ENCODE results near the gene CNTN3. TPM values are rescaled to one million over a fixed set of nuclear protein-coding genes. Genes with fewer than 3 reads are reported as not detected.

CNTN3 gene
- total and polyA plus RNA-seq, 3 experiments from 2014 or later: not detected

DNA sequence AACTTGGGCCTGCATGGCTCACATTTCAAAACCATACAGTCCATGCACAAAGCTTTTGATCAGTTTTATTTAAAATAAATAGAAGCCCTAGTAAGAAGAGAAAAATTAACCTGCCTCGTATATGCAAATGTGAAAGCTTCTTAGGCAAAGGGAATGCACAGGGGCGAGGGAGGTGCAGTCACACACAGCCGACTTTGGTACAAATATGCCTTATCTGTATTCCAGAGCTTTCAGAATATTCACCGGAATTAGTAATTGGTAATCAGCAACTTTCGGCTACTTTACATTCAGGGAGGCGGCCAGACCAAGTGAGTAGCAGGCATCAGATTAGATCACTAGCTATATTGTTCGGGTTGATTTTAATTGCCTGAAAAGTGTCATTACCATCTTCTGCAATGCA is 7.5 kb downstream of the CNTN3 start:
- H3K4me1 ChIP-seq (ENCODE audit: insufficient read depth, low read length): no peaks in the 10 kb centered on the region
- no peaks in the 10 kb centered on the region for H3K36me3 ChIP-seq (ENCODE audit: insufficient read depth, low read length)
- H3K36me3 Mint-ChIP-seq: no peaks in the 10 kb centered on the region
- POLR2A ChIA-PET: no interaction called here
- no peak overlapping the region for H3K4me3 ChIP-seq (ENCODE audit: low read length)
- H3K27me3 Mint-ChIP-seq: no peaks in the 10 kb centered on the region
- no peak overlapping the region for H3K27ac Mint-ChIP-seq
- CTCF ChIA-PET: no interaction called here
- no peaks in the 10 kb centered on the region for H3K27me3 ChIP-seq (ENCODE audit: insufficient read depth, low read length, poor library complexity, severe bottlenecking)
- H3K4me3 Mint-ChIP-seq: no peak overlapping the region
- no peak for DNase-seq
- no peaks in the 10 kb centered on the region for H3K9me3 ChIP-seq (ENCODE audit: low read length)
- H3K27ac ChIP-seq (ENCODE audit: low read depth, low read length): no peak overlapping the region
- H3K9me3 Mint-ChIP-seq: peaks cover 5 to 10% (median 7%) of the 10 kb centered on the region in 5 donors
- H3K4me1 Mint-ChIP-seq: no peaks in the 10 kb centered on the region

DNA sequence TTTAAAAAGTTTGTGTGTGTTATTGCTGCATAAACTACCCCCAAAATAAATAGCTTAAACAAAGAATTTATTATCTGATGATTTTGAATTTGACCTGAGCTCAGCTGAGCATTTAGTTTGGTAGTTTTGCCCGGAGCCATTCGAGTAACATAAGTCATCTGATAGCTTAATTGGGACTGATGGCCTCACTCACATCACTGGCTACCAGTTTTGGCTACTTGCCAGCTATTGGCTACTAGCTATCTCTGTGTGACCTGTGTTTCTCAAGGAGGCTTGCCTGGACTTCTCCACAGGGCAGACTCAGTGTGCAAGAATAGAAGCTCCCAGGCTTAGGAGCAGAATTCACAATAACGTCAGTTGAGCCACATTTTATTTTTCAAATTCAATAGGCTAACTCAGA is 9.0 kb downstream of the CNTN3 start:
- Histone ChIP-seq H3K4me1 (ENCODE audit: insufficient read depth, low read length) (no peaks in the 10 kb centered on the region), H3K4me3 (ENCODE audit: low read length) (no peak overlapping the region), H3K27ac (ENCODE audit: low read depth, low read length) (no peak overlapping the region), H3K9me3 (ENCODE audit: low read length) (no peaks in the 10 kb centered on the region), H3K27me3 (ENCODE audit: insufficient read depth, low read length, poor library complexity, severe bottlenecking) (no peaks in the 10 kb centered on the region), H3K36me3 (ENCODE audit: insufficient read depth, low read length) (no peaks in the 10 kb centered on the region)
- H3K27ac Mint-ChIP-seq: no peak overlapping the region
- POLR2A ChIA-PET: no interaction called here
- no peak for DNase-seq
- CTCF ChIA-PET: no interaction called here
- peaks cover 8 to 12% (median 9%) of the 10 kb centered on the region in 5 donors for H3K9me3 Mint-ChIP-seq
- no peak overlapping the region for H3K4me3 Mint-ChIP-seq
- H3K36me3 Mint-ChIP-seq: no peaks in the 10 kb centered on the region
- H3K4me1 Mint-ChIP-seq: no peaks in the 10 kb centered on the region
- H3K27me3 Mint-ChIP-seq: no peaks in the 10 kb centered on the region

DNA sequence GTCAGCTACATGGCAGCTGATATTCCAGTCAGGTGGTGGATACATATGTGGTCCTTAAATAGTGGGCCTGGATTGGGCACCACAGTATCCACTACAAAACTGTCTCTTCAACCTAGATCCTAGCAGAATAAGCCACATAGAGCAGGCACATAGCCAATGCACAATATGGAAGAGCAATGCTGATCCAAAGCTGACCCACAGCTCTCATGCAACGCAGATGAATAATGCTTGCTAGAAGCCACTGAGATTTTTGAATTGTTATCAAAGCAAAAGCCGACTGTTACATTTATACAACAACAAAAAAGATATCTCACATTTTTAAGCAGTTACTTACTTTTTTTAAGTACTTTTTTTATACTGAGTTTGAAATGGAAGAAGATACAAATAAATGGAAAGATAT is 11.2 kb downstream of the CNTN3 start:
- no peak overlapping the region for H3K4me3 ChIP-seq (ENCODE audit: low read length)
- Mint-ChIP-seq H3K27ac (no peak overlapping the region), H3K36me3 (no peaks in the 10 kb centered on the region), H3K9me3 (peaks cover 6 to 14% (median 9%) of the 10 kb centered on the region in 5 donors), H3K4me3 (no peak overlapping the region), H3K4me1 (no peaks in the 10 kb centered on the region), H3K27me3 (no peaks in the 10 kb centered on the region)
- H3K27me3 ChIP-seq (ENCODE audit: insufficient read depth, low read length, poor library complexity, severe bottlenecking): no peaks in the 10 kb centered on the region
- H3K4me1 ChIP-seq (ENCODE audit: insufficient read depth, low read length): no peaks in the 10 kb centered on the region
- H3K27ac ChIP-seq (ENCODE audit: low read depth, low read length): no peak overlapping the region
- no peak for DNase-seq
- ChIA-PET POLR2A (no interaction called here), CTCF (no interaction called here)
- H3K9me3 ChIP-seq (ENCODE audit: low read length): no peaks in the 10 kb centered on the region
- H3K36me3 ChIP-seq (ENCODE audit: insufficient read depth, low read length): no peaks in the 10 kb centered on the region

- no peaks in the 10 kb centered on the region for H3K27me3 ChIP-seq (ENCODE audit: insufficient read depth, low read length, poor library complexity, severe bottlenecking)
- no peak overlapping the region for H3K4me3 ChIP-seq (ENCODE audit: low read length)
- Mint-ChIP-seq H3K36me3 (no peaks in the 10 kb centered on the region), H3K4me3 (no peak overlapping the region), H3K4me1 (no peaks in the 10 kb centered on the region), H3K27ac (no peak overlapping the region), H3K27me3 (no peaks in the 10 kb centered on the region), H3K9me3 (peaks cover 6 to 15% (median 13%) of the 10 kb centered on the region in 5 donors)
- H3K9me3 ChIP-seq (ENCODE audit: low read length): no peaks in the 10 kb centered on the region
- H3K4me1 ChIP-seq (ENCODE audit: insufficient read depth, low read length): no peaks in the 10 kb centered on the region
- no peaks in the 10 kb centered on the region for H3K36me3 ChIP-seq (ENCODE audit: insufficient read depth, low read length)
- ChIA-PET POLR2A (no interaction called here), CTCF (no interaction called here)
- DNase-seq: no peak
- no peak overlapping the region for H3K27ac ChIP-seq (ENCODE audit: low read depth, low read length)
Observed at GRCh38 chr3:74602471-74602870, 12.0 kb downstream of the CNTN3 start.

GRCh38 chr3:74601793-74602192 is 12.7 kb downstream of the CNTN3 start:
- H3K9me3 Mint-ChIP-seq: peaks cover 6 to 22% (median 13%) of the 10 kb centered on the region in 5 donors
- POLR2A ChIA-PET: no interaction called here
- CTCF ChIA-PET: no interaction called here

GRCh38 chr3:74599564-74599963 is 14.9 kb downstream of the CNTN3 start:
- CTCF ChIA-PET: no interaction called here

More at GRCh38 chr3:74601793-74602192, 12.7 kb downstream of the CNTN3 start:
- Histone ChIP-seq H3K4me3 (ENCODE audit: low read length) (no peak overlapping the region), H3K4me1 (ENCODE audit: insufficient read depth, low read length) (no peaks in the 10 kb centered on the region), H3K9me3 (ENCODE audit: low read length) (no peaks in the 10 kb centered on the region), H3K27me3 (ENCODE audit: insufficient read depth, low read length, poor library complexity, severe bottlenecking) (no peaks in the 10 kb centered on the region), H3K36me3 (ENCODE audit: insufficient read depth, low read length) (no peaks in the 10 kb centered on the region), H3K27ac (ENCODE audit: low read depth, low read length) (no peak overlapping the region)
- no peak for DNase-seq
- no peaks in the 10 kb centered on the region for H3K36me3 Mint-ChIP-seq
- H3K27me3 Mint-ChIP-seq: no peaks in the 10 kb centered on the region
- H3K4me3 Mint-ChIP-seq: no peak overlapping the region
- H3K27ac Mint-ChIP-seq: no peak overlapping the region
- no peaks in the 10 kb centered on the region for H3K4me1 Mint-ChIP-seq

DNA sequence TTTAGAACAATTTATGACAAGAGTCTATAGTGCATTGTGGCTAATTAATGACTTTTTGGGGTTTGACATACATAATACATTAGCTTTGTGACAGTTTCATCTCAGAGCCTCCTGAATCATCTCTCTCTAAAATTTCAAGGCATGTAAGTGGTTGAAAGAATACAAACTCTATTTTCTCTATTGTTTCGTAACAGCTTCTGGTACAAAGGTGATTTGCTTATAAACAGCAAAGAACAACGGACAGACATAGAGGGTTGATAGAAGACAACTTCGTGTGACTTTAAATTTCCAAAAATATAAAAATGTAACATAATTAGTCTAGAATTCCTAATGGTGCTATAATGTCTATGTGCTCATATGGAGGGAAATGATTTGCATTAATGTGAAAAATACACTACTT is 21.3 kb downstream of the CNTN3 start:
- ChIA-PET CTCF (no interaction called here), POLR2A (no interaction called here)
- no peaks in the 10 kb centered on the region for H3K9me3 ChIP-seq (ENCODE audit: low read length)

More at GRCh38 chr3:74599564-74599963, 14.9 kb downstream of the CNTN3 start:
- no peaks in the 10 kb centered on the region for H3K9me3 ChIP-seq (ENCODE audit: low read length)
- DNase-seq: no peak
- H3K36me3 ChIP-seq (ENCODE audit: insufficient read depth, low read length): no peaks in the 10 kb centered on the region
- no peaks in the 10 kb centered on the region for H3K27me3 ChIP-seq (ENCODE audit: insufficient read depth, low read length, poor library complexity, severe bottlenecking)
- Mint-ChIP-seq H3K4me3 (no peak overlapping the region), H3K27me3 (no peaks in the 10 kb centered on the region), H3K27ac (no peak overlapping the region), H3K4me1 (no peaks in the 10 kb centered on the region), H3K36me3 (no peaks in the 10 kb centered on the region), H3K9me3 (peaks cover 6 to 21% (median 8%) of the 10 kb centered on the region in 5 donors)
- POLR2A ChIA-PET: no interaction called here
- no peak overlapping the region for H3K4me3 ChIP-seq (ENCODE audit: low read length)
- no peak overlapping the region for H3K27ac ChIP-seq (ENCODE audit: low read depth, low read length)
- H3K4me1 ChIP-seq (ENCODE audit: insufficient read depth, low read length): no peaks in the 10 kb centered on the region

DNA sequence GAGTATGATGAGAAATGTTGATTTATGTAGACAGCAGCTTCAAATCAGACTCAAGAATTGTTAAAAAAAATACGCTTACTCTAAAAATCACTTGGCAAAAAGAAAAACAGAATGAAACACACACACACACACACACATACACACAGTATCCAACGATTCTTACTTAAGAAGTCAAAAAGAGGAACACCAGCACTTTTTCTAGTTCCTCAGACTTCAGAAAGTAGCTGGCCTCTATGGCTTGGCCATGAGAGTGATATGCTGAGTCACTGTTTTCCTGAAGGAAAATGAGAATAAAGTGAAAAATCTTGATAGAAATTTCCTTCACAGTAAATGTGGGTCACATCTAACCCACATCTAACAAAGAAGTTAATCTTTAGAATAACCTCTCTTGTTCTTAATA is 22.1 kb downstream of the CNTN3 start:
- H3K4me3 ChIP-seq (ENCODE audit: low read length): no peak overlapping the region
- Mint-ChIP-seq H3K27me3 (no peaks in the 10 kb centered on the region), H3K36me3 (peaks cover 0 to 1% (median 0%) of the 10 kb centered on the region in 3 donors), H3K4me3 (no peak overlapping the region), H3K9me3 (peaks cover 5 to 18% (median 7%) of the 10 kb centered on the region in 5 donors), H3K27ac (no peak overlapping the region), H3K4me1 (no peaks in the 10 kb centered on the region)
- DNase-seq: no peak
- H3K27ac ChIP-seq (ENCODE audit: low read depth, low read length): no peak overlapping the region
- H3K27me3 ChIP-seq (ENCODE audit: insufficient read depth, low read length, poor library complexity, severe bottlenecking): no peaks in the 10 kb centered on the region
- H3K9me3 ChIP-seq (ENCODE audit: low read length): no peaks in the 10 kb centered on the region
- CTCF ChIA-PET: no interaction called here
- H3K4me1 ChIP-seq (ENCODE audit: insufficient read depth, low read length): no peaks in the 10 kb centered on the region
- H3K36me3 ChIP-seq (ENCODE audit: insufficient read depth, low read length): no peaks in the 10 kb centered on the region
- POLR2A ChIA-PET: no interaction called here

More for the DNA sequence above, 21.3 kb downstream of the CNTN3 start:
- H3K36me3 Mint-ChIP-seq: peaks cover 0 to 1% (median 0%) of the 10 kb centered on the region in 3 donors
- H3K27me3 Mint-ChIP-seq: no peaks in the 10 kb centered on the region
- H3K4me1 Mint-ChIP-seq: no peaks in the 10 kb centered on the region
- no peak overlapping the region for H3K4me3 ChIP-seq (ENCODE audit: low read length)
- no peak for DNase-seq
- H3K27me3 ChIP-seq (ENCODE audit: insufficient read depth, low read length, poor library complexity, severe bottlenecking): no peaks in the 10 kb centered on the region
- peaks cover 3 to 15% (median 6%) of the 10 kb centered on the region in 5 donors for H3K9me3 Mint-ChIP-seq
- no peaks in the 10 kb centered on the region for H3K4me1 ChIP-seq (ENCODE audit: insufficient read depth, low read length)
- H3K4me3 Mint-ChIP-seq: no peak overlapping the region
- no peak overlapping the region for H3K27ac ChIP-seq (ENCODE audit: low read depth, low read length)
- no peaks in the 10 kb centered on the region for H3K36me3 ChIP-seq (ENCODE audit: insufficient read depth, low read length)
- H3K27ac Mint-ChIP-seq: no peak overlapping the region

DNA sequence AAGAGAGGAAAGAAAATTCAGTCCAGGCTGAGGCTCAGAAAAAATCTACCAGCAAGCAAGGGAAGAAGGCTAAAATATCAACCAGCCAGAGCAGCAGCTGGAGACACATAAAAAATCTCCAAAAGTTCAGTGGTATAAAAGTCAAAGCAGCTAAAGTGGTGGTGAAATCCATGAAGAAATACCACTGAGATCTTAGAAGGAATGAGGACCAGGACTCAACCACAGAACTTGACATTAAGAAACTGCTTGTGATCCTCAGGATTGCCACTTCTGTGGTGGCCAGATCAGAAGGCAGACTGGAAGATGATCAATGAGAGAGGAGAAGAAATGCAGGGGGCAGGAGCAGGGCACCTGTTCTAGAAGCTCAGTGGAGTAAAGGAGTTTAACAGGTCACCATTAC is 22.5 kb downstream of the CNTN3 start:
- Histone ChIP-seq H3K36me3 (ENCODE audit: insufficient read depth, low read length) (no peaks in the 10 kb centered on the region), H3K27ac (ENCODE audit: low read depth, low read length) (no peak overlapping the region), H3K27me3 (ENCODE audit: insufficient read depth, low read length, poor library complexity, severe bottlenecking) (no peaks in the 10 kb centered on the region), H3K4me3 (ENCODE audit: low read length) (no peak overlapping the region), H3K4me1 (ENCODE audit: insufficient read depth, low read length) (no peaks in the 10 kb centered on the region), H3K9me3 (ENCODE audit: low read length) (no peaks in the 10 kb centered on the region)
- no peak for DNase-seq
- Mint-ChIP-seq H3K9me3 (peaks cover 5 to 18% (median 6%) of the 10 kb centered on the region in 5 donors), H3K4me3 (no peak overlapping the region), H3K36me3 (peaks cover 0 to 1% (median 0%) of the 10 kb centered on the region in 3 donors), H3K27me3 (no peaks in the 10 kb centered on the region), H3K27ac (no peak overlapping the region), H3K4me1 (no peaks in the 10 kb centered on the region)
- POLR2A ChIA-PET: no interaction called here
- CTCF ChIA-PET: no interaction called here

All from CD8-positive, alpha-beta memory T cell (primary cell).